Measurements from ENCODE around the gene TMIGD3. TPM values are rescaled to one million over a fixed set of nuclear protein-coding genes. Genes with fewer than 3 reads are reported as not detected.
"Not testable (repeated sequence)": the region's sequence is repeated elsewhere in the genome, so short reads cannot be mapped to it uniquely, and the experiment has no call there.

The TMIGD3 gene
- total RNA-seq (1 to 10 TPM in 1 of 5 donors, not detected in 4; 7.6 TPM), polyA plus RNA-seq (1 to 10 TPM; 1.2 to 6.5 (median 2.7) TPM)
- long read RNA-seq, donor 1 = 0 reads
- long read RNA-seq, donor 2 = 0 reads
- long read RNA-seq, donor 3 = 0 reads
- long read RNA-seq, donor 4 = 0 reads
- long read RNA-seq, donor 5 = 0 reads
- long read RNA-seq, donor 6 = 0 reads
- long read RNA-seq, donor 7 = 0 reads
- long read RNA-seq, donor 8 = 0 reads
- long read RNA-seq, donor 9 = 0 reads
- long read RNA-seq, donor 10 = 0 reads

DNA sequence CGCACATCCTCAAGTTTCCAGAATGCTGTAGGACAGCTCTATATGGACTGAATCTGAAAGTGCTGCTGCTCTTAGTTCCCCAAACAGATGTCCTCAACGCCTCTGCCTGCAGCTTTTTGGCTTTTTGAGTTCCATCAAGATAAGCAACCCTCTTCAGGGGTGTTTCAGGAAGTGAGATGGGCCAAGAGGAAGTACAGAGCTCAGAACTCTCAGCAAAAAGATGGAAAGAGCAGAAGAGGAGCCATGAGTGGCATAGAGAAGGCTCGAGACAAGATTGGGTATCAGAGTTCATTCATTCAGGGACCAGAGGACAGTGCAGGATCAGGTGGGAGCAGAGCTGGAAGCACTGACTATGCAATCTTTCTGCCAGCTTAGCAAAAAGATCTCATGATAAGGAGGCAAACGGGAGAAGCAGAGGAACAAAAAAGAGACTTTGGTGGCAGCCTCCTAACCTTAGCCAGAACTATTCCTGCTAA, at the start of gene TMIGD3, which contains the start of gene ADORA3:
Gene TMIGD3 (minus strand): TSS at position 49 of the 476 bp plus-strand sequence. CDS start 279 bp downstream, outside the sequence.
Gene ADORA3 (minus strand): TSS at position 49 of the 476 bp plus-strand sequence. CDS start 279 bp downstream, outside the sequence.
- peak in 1 of 3 donors; percentile 26 for TF ChIP-seq POLR2AphosphoS5 (IDR thresholded peaks at IDR 0.05)
- no peak for TF ChIP-seq POLR2A (IDR thresholded peaks at IDR 0.05)
- TF ChIP-seq EP300 (IDR thresholded peaks at IDR 0.05) = no peak
- TF ChIP-seq, protein P1, sequence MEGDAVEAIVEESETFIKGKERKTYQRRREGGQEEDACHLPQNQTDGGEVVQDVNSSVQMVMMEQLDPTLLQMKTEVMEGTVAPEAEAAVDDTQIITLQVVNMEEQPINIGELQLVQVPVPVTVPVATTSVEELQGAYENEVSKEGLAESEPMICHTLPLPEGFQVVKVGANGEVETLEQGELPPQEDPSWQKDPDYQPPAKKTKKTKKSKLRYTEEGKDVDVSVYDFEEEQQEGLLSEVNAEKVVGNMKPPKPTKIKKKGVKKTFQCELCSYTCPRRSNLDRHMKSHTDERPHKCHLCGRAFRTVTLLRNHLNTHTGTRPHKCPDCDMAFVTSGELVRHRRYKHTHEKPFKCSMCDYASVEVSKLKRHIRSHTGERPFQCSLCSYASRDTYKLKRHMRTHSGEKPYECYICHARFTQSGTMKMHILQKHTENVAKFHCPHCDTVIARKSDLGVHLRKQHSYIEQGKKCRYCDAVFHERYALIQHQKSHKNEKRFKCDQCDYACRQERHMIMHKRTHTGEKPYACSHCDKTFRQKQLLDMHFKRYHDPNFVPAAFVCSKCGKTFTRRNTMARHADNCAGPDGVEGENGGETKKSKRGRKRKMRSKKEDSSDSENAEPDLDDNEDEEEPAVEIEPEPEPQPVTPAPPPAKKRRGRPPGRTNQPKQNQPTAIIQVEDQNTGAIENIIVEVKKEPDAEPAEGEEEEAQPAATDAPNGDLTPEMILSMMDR (IDR thresholded peaks at IDR 0.05) = no peak
- Histone ChIP-seq H3K9me3 (no peaks in the 10 kb centered on the region), H3K27ac (peak within 1 kb of the TSS in 4 of 5 donors; percentile 21 to 63 (median 47)), H3K27me3 (no peaks in the 10 kb centered on the region), H3K4me1 (peaks cover 9 to 52% (median 18%) of the 10 kb centered on the region in 4 donors), H3K36me3 (no peaks in the 10 kb centered on the region), H3K4me3 (peak within 1 kb of the TSS in 3 of 4 donors; percentile 5 to 17 (median 13))
- DNase-seq = no peak
- intact Hi-C loops (cut with DNase I; ENCODE audit: low total_unique reads) = no loop called here
- WGBS, 5 donors = 55 to 63% (median 59%) methylated on average over 4 of the region's 4 CpGs

DNA sequence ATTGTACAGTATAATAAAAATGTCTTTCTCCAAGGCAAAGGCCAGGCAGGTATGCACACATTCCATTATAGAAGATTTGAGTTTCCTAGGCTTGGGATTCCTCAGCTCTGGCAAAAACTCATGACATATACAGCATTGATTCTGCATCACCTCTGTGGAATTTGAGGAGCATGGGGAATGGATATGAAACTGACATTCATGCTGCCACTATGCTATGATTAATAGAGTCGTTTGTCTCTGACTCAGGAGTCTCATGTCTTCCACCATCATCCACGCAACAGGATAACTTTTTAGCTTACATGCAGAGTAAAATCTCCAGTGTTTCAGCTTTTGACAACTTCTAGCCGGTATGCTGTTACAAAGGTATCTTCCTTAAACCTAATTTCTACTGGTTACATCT, 49.8 kb upstream of the TMIGD3 start:
- no peaks in the 10 kb centered on the region for H3K4me1 ChIP-seq
- H3K4me3 ChIP-seq = no peak overlapping the region
- intact Hi-C loops (cut with DNase I; ENCODE audit: low total_unique reads) = no loop called here
- no peak for DNase-seq
- H3K36me3 ChIP-seq = no peaks in the 10 kb centered on the region
- TF ChIP-seq EP300 (IDR thresholded peaks at IDR 0.05) (no peak), POLR2A (IDR thresholded peaks at IDR 0.05) (no peak), POLR2AphosphoS5 (IDR thresholded peaks at IDR 0.05) (no peak)
- TF ChIP-seq, protein P1 (IDR thresholded peaks at IDR 0.05) = no peak
- no peaks in the 10 kb centered on the region for H3K9me3 ChIP-seq
- 90 to 95% (median 92%) methylated on average over 3 of the region's 3 CpGs for WGBS, 5 donors
- H3K27me3 ChIP-seq = no peaks in the 10 kb centered on the region
- H3K27ac ChIP-seq = no peak overlapping the region

DNA sequence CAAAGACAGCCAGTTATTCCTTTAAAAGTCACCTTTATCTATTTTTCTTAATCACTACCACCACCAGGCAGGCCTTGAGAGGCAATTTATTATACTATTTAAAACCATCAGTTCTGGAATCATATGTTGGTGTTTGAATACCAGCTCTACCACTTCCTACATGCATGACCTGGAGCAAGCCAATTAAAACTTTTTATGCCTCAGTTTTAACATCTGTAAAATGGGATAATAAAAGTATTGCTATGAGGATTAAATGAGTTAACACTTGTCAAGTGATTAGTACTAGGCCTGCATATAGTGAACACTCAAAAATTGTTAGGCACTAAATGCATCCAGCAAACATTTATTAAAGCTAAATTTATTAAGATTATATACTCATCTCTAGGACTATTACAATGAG, 49.2 kb upstream of the TMIGD3 start:
- no peak overlapping the region for H3K27ac ChIP-seq
- DNase-seq = no peak
- no peaks in the 10 kb centered on the region for H3K27me3 ChIP-seq

DNA sequence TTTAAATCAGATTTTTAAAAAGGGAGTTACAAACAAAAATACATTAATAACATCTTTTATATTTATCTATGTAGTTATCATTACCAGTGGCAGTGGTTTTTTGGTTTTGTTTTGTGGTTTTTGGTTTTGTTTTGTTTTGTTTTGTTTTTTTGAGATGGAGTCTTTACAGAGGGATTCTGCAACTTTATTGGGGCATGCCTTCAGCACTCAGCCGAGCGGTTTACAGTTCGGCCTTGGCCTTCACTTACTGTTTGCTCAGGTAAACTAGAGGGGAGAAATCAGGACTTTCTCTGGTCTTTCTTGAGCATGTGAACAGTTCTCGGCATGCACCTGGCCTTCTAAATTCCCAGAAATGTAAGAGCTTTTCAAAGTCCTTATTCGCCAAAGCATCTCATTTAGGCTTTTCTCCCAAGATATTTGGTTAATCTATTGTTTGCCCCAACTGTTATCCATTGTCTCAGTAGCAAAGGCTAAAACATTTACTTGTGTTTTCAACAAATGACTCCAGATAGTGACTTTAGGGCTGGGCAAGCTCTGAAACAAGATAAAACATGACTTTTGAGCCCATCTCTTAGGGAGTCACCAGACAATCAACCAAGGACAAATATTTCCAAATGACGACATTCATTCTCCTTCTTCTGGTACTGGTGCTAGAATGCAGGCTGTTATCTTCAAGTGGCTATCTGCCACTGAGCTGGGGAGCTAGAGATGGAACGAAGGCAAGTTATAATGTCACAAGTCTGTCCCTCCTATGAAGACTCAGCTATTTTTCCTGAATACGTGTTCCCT, 48.4 kb upstream of the TMIGD3 start:
- TF ChIP-seq POLR2AphosphoS5 (IDR thresholded peaks at IDR 0.05) (no peak), EP300 (IDR thresholded peaks at IDR 0.05) (no peak), POLR2A (IDR thresholded peaks at IDR 0.05) (no peak)
- Histone ChIP-seq H3K27ac (no peak overlapping the region), H3K9me3 (no peaks in the 10 kb centered on the region), H3K4me3 (no peak overlapping the region), H3K27me3 (no peaks in the 10 kb centered on the region), H3K4me1 (no peaks in the 10 kb centered on the region), H3K36me3 (no peaks in the 10 kb centered on the region)
- DNase-seq = no peak
- 77 to 95% (median 80%) methylated on average over 8 of the region's 8 CpGs for WGBS, 5 donors
- intact Hi-C loops (cut with DNase I; ENCODE audit: low total_unique reads) = no loop called here

More for the DNA sequence above, 49.2 kb upstream of the TMIGD3 start:
- intact Hi-C loops (cut with DNase I; ENCODE audit: low total_unique reads) = no loop called here
- Histone ChIP-seq H3K4me3 (no peak overlapping the region), H3K36me3 (no peaks in the 10 kb centered on the region), H3K4me1 (no peaks in the 10 kb centered on the region), H3K9me3 (no peaks in the 10 kb centered on the region)
- TF ChIP-seq POLR2AphosphoS5 (IDR thresholded peaks at IDR 0.05) (no peak), EP300 (IDR thresholded peaks at IDR 0.05) (no peak), POLR2A (IDR thresholded peaks at IDR 0.05) (no peak)
- TF ChIP-seq, protein P1 (IDR thresholded peaks at IDR 0.05) = no peak

DNA sequence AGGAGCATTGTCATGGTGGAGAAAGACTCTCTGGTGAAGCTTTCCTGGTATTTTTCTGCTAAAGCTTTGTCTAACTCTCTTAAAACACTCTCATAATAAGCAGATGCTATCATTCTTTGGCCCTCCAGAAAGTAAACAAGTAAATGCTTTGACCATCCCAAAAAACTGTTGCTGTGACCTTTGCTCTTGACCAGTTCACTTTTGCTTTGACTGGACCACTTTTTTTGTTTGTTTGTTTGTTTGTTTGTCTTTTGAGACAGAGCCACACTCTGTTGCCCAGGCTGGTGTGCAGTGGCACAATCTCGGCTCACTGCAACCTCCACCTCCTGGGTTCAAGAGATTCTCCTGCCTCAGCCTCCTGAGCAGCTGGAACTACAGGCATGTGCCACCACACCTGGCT, 44.4 kb upstream of the TMIGD3 start:
- intact Hi-C loops (cut with DNase I; ENCODE audit: low total_unique reads); H3K4me3 ChIP-seq; H3K4me1 ChIP-seq; H3K36me3 ChIP-seq; H3K27ac ChIP-seq; H3K9me3 ChIP-seq; DNase-seq; H3K27me3 ChIP-seq: not testable (repeated sequence)
- WGBS, 5 donors = 78 to 100% (median 92%) methylated on average over 1 of the region's 1 CpG

Measured in stomach (tissue), 19 donors.